HG02610 (cell line): Measurements from ENCODE around the gene MAPK12.
"Not testable (repeated sequence)": the region's sequence is repeated elsewhere in the genome, so short reads cannot be mapped to it uniquely, and the experiment has no call there.

Experiments used
- ATAC-seq: cut with Tn5 transposase; IDR thresholded peaks from one replicate; pipeline ENCODE4 v1.9.1; 2021; ENCODE audit warnings: mild to moderate bottlenecking, moderate library complexity; ENCODE audit not compliant: unreplicated experiment

MAPK12 gene

GRCh38 chr22:50282361-50283155, 21.1 kb upstream of the MAPK12 start:
- ATAC-seq = no peak

GRCh38 chr22:50281957-50282356, 20.5 kb upstream of the MAPK12 start:
- ATAC-seq = no peak

- no peak for ATAC-seq
Observed at GRCh38 chr22:50281384-50281760, 19.9 kb upstream of the MAPK12 start.

DNA sequence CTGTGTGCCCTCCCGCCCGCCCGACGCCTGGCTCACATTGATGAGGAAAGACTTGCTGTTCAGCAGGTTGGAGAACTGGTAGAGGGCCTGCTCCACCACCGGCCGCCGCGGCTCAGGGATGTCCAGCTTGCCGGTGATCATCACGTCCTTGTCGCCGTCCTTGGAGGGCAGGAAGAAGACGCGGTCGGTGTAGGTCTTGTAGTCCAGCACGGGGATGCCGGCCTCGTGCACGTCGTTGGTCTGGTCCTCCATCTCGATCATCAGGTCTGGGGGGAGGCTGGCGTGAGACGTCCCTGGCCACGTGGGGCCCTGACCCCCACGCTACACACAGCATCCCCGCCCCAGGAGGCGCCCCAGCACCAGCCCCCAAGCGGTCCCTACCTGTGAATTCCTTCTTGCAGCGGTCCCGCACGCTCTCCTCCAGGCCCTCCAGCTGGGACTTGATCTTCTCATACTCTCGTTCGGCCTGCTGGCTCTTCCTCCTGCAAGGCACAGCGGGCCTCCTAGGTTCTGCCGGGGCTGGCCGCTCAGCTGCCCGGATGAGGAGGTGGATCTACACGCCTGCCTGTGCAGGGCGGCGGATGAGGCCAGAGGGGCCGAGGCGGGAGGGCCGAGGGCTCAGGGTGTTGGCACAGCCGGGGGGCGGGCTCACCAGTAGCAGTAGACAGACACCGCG, 19.4 kb upstream of the MAPK12 start:
- no peak for ATAC-seq

GRCh38 chr22:50280022-50280707, 18.7 kb upstream of the MAPK12 start:
- no peak for ATAC-seq

DNA sequence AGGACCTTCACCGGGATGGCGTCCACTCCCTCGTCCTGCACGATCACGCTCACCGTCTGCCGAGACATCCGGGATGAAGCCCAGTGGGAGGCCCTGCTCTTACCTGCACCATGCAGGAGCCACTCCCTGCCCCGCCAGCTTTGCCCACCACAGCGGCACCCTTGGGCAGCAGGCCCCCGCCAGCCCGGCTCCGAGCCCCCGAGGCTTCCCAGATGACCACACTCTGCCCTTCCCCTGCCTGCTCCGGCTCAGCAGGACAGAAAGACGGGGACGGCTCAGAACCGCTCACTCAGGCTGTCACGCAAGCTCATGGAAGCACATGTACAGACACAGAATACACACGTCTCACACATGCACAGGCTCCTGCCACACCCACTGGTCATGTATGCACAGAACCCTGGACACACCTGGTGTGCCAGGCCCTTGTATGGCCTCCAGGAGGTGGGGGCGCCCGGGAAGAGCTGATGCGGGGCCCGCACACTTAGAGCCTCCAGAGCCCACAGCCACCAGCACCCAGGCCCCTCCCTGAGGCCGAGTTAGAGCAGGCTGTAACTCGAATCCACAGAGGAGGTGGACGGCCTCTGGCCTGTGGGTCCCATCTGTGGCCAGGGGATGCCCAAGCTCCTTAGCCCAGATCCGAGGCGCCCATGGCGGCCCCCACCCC, 17.6 kb upstream of the MAPK12 start:
- ATAC-seq = no peak

- ATAC-seq = no peak
Observed at GRCh38 chr22:50278461-50278860, 17.0 kb upstream of the MAPK12 start.

DNA sequence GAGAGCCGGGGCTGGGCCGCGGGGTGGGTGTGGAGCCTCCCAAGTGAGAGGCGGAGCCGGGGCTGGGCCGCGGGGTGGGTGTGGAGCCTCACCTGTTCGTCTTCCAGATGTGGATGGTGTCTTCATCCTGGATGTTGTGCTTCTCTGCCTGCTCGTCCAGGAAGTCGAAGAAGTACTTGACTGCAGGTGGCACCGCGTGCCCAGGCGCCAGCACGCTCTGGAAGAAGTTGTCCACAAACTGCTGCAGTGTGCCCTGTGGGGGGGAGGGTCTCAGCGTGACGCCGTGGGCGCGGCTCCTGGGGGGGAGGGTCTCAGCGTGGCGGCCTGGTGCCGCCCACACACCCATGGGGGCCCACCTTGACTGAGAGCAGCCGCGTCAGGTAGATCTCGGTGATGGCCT, 16.3 kb upstream of the MAPK12 start:
- ATAC-seq = no peak

- ATAC-seq = no peak
Observed at GRCh38 chr22:50276143-50276542, 14.7 kb upstream of the MAPK12 start.

DNA sequence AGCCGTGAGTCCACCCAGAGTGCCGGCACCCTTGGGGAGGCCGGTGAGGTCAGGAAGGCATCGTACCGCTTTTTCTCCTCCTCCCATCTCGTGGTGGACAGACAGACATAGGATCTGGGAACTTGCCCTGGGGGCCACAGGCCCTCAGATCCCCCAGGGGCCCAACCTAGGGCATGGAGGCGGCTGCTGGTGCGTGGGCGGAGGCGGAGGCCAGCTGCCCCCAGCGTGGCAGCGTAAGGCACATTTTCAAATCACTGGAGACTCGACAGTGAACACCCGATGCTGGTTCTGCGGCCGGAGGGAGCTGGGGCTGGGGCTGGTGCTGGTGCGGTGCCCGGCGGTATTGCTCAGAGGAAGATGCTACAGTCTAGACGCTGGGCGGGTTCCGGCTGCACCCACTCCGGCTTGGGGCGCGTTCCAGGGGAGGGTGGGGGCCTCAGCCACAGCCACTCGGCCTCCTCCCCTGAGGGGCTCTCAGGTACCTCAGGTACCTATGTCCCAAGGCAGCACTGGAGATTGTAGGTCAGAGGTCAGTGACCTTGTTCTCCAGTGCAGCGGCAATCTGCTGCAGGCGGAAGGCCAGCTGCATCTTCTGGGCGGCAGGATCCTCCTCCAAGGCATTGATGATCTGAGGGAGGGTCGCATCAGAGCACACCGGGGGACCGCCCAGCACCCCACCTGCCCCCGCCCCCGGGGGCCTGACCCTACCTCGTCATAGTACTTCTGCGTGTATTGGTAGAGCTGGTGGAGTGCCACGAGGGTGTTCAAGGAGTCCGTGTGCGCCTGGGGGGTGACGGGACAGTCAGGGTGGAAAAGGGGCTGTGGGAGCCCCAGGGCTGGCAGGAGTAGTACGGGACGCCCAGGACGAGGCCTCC, 13.9 kb upstream of the MAPK12 start:
- no peak for ATAC-seq

DNA sequence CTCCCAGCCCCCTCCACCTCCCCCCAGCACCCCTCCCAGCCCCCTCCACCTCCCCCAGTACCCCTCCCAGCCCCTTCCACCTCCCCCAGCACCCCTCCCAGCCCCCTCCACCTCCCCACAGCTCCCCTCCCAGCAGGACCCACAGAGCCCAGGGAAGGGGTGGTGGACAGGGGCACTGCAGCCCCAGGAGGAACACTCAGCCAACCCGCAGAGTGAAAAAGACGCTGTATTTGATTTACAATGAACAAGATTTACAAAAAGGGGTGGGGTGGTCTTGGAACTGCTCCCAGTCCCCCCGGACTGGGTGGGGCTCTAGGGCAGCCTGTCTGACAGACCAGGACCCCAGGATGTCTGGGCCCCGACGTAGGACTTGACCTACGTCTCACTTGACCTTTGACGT, 13.3 kb upstream of the MAPK12 start:
- no peak for ATAC-seq

DNA sequence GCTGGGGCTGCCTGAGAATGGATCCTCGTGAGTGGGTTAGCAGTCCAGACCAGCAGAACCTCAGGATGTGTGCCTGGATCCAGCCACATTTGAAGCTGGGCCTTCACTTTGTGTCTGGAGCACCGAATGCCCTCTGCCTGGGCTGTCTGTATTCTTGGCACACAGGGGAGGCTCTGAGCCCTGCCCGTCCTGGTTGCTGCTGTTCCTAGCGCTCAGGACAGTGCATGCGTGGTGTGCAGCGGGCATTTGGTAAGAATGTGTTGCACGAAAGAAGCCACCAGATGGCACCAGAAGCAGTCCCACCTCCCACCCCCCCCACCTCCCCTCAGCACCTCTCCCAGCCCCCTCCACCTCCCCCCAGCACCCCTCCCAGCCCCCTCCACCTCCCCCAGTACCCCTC, 12.8 kb upstream of the MAPK12 start:
- no peak for ATAC-seq

DNA sequence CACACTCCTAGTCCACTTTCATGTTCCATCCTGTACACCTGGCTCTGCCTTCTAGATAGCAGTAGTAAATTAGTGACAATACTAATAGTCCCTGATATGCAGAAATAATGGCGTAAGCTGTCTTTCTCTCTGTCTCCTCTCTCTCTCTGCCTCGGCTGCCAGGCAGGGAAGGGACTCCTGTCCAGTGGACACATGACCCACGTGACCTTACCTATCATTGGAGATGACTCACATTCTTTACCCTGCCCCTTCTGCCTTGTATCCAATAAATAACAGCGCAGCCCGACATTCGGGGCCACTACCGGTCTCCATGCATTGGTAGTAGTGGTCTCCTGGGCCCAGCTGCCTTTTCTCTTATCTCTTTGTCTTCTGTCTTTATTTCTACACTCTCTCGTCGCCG, 12.3 kb upstream of the MAPK12 start:
- not testable (repeated sequence) for ATAC-seq

GRCh38 chr22:50273352-50273751, 11.9 kb upstream of the MAPK12 start:
- ATAC-seq = not testable (repeated sequence)

- no peak for ATAC-seq
Observed at GRCh38 chr22:50272044-50272802, 10.7 kb upstream of the MAPK12 start.

DNA sequence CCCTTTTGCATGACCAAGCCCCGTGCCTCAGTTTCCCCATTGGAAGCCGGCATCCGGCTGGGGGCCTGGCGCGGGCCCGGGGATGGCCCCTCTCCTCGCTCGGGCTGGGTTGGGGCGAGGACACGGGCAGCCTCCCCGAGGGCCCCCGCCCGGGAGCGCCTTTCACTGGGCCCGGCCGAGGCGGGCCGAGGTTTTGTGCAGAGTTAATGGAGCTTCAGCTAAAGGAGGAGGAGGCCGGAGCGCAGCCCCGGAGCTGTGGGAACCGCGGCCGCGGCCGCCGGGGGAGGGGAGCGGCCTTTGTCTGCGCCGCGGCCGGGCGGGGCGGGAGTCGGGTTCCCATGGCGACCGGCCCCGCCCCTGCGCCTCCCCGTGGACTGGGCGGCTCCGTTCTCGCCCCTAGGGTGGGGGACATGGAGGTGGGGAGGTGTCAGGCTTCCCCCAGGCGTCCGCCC, 10.1 kb upstream of the MAPK12 start:
- no peak for ATAC-seq

- no peak for ATAC-seq
Observed at GRCh38 chr22:50270666-50271394, 9.3 kb upstream of the MAPK12 start.

DNA sequence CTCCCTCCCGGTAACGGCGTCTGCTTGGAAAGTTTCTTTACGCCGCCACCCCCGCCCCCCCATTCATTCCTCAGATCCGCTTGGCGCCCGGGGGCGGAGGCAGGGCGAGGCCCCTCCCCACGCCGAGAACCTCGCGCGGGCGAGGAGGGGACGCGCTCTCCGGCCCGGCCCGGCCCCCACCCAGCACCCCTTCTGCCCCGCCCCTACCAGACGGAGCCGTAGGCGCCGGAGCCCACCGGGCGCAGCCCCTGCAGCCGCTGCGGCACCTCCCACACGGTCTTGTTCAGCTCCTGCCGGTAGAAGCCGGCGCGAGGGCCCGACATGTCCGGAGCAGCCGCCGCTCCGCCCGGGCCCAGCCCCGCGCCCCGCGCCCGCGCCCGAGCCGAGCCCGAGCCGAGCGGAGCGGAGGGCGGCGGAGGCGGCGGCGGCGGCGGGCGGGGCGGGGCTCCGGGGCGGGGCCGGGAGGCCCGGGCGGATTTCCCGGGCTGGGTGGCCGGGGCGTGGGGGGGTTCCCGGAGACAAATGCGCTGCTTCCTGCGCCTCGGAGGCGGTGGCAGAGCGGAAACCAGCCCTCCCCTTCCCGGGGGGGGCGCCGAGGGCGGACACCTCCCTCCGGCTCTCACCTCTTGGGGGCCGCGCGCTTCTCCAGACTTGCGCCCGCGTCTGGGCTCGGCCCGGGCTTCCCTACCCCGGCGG, 8.6 kb upstream of the MAPK12 start, which contains the start of gene MAPK11:
Gene MAPK11, minus strand, starts transcription at position 411 of the 696 bp plus-strand sequence. Its CDS starts 88 bp downstream, at position 323.
- ATAC-seq = no peak
